Gastroesophageal sphincter (tissue), 4 donors: ENCODE data around the gene ALG1. TPM values are rescaled to one million over a fixed set of nuclear protein-coding genes. Genes with fewer than 3 reads are reported as not detected.
"Not testable (repeated sequence)": the region's sequence is repeated elsewhere in the genome, so short reads cannot be mapped to it uniquely, and the experiment has no call there.

Experiments used
- ATAC-seq: fragments of 150-250 bp; one replicate; pipeline ENCODE4 v1.9.1; 2016; ENCODE audit warnings: mild to moderate bottlenecking, moderate library complexity
- H3K27ac ChIP-seq, 4 donors: fragments of 200-600 bp; sonication (generic) in 3 of 4; 1 replicate in 3 of 4; 2 replicates in 1 of 4; pipeline ENCODE4 v1.5.1; 2016 to 2019
- H3K27me3 ChIP-seq: fragments of 200-600 bp; sonication (generic); one replicate; pipeline ENCODE4 v1.5.1; 2019
- H3K36me3 ChIP-seq, 2 donors: fragments of 200-600 bp; sonication (generic); one replicate each; pipeline ENCODE4 v1.5.1; 2019; ENCODE audit warnings: control low read depth in 1 of 2
- H3K4me1 ChIP-seq, 3 donors: fragments of 200-600 bp; sonication (generic); 1 replicate in 2 of 3; 2 replicates in 1 of 3; pipeline ENCODE4 v1.5.1; 2016 to 2019; ENCODE audit warnings: control low read depth in 2 of 3
- H3K4me3 ChIP-seq, 2 donors: fragments of 200-600 bp; sonication (generic); one replicate each; pipeline ENCODE4 v1.5.1; 2019; ENCODE audit warnings: mild to moderate bottlenecking in 1 of 2, moderate library complexity in 1 of 2
- H3K9me3 ChIP-seq, 3 donors: fragments of 200-600 bp; sonication (generic); one replicate each; pipeline ENCODE4 v1.5.1; 2017 to 2019; ENCODE audit warnings: control low read depth in 2 of 3
- POLR2A ChIP-seq, 2 donors: fragments of 450-650 bp; IDR thresholded peaks; one replicate each; pipeline ENCODE4 v1.6.1; 2017; ENCODE audit warnings: antibody characterized with exemption in 2 of 2, mild to moderate bottlenecking in 2 of 2, moderate library complexity in 1 of 2
- POLR2AphosphoS5 ChIP-seq: sonication (generic); formaldehyde crosslinking; IDR thresholded peaks from one replicate; pipeline ENCODE4 v1.6.1; 2017; ENCODE audit warnings: antibody characterized with exemption
- WGBS, 2 donors: methylation state at CpG; one replicate each; pipeline ENCODE4 v1.1.5; 2018; ENCODE audit warnings: low coverage in 1 of 2; 5-methylcytosine and 5-hydroxymethylcytosine counted together
- total RNA-seq, 4 donors: library from RNA; depleted of rRNA; stranded (reverse); fragments of >200 nt; gene quantifications; one replicate each; pipeline ENCODE4 v1.1.0, GENCODE V29; 2016

The ALG1 gene
- total RNA-seq, 4 donors from 2014 or later: 6.4 to 16.8 (median 12.9) TPM

GRCh38 chr16:5093081-5093480 is 21.4 kb downstream of the ALG1 start:
- not testable (repeated sequence) for H3K9me3 ChIP-seq, ATAC-seq, H3K4me3 ChIP-seq, H3K27ac ChIP-seq, H3K27me3 ChIP-seq
- Histone ChIP-seq H3K36me3 (peaks cover 0 to 28% of the 10 kb centered on the region in 2 donors), H3K4me1 (peaks cover 0 to 10% (median 0%) of the 10 kb centered on the region in 3 donors)
- 68% methylated on average over 4 of the region's 9 CpGs; no CpG with 5 or more reads in 1 of the 2 donors for WGBS, 2 donors

DNA sequence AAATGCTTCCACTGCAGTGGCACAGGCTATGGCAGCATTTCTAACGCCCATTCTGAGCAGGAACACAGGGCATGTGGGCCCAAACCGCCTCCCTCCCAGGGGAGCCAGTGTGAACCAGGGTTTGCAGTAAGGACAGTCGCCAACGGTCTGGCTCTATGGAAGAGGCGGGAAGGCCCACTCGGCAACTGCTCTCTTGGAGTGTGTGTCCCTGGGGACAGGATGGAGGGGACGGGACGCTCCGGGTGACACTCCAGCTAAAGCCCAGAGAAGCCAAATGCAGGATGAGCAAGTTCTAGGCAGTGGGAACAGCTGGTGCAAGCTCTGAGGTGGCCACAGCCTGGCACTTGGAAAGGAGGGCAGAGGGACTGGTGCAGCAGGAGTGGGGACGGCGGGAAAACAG is 22.1 kb downstream of the ALG1 start:
- 80 to 86% methylated on average over 2 of the region's 11 CpGs for WGBS, 2 donors
- ATAC-seq: not testable (repeated sequence)

GRCh38 chr16:5095145-5095830 is 23.6 kb downstream of the ALG1 start:
- H3K36me3 ChIP-seq, H3K4me3 ChIP-seq, H3K9me3 ChIP-seq, H3K27ac ChIP-seq, H3K27me3 ChIP-seq, ATAC-seq: not testable (repeated sequence)
- 71 to 100% methylated on average over 1 to 6 of the region's 11 CpGs for WGBS, 2 donors
- peaks cover 0 to 19% (median 0%) of the 10 kb centered on the region in 3 donors for H3K4me1 ChIP-seq

More for the DNA sequence above, 22.1 kb downstream of the ALG1 start:
- Histone ChIP-seq H3K36me3 (peaks cover 0 to 21% of the 10 kb centered on the region in 2 donors), H3K4me1 (peaks cover 0 to 12% (median 0%) of the 10 kb centered on the region in 3 donors)
- not testable (repeated sequence) for H3K9me3 ChIP-seq, H3K27me3 ChIP-seq, H3K4me3 ChIP-seq, H3K27ac ChIP-seq

DNA sequence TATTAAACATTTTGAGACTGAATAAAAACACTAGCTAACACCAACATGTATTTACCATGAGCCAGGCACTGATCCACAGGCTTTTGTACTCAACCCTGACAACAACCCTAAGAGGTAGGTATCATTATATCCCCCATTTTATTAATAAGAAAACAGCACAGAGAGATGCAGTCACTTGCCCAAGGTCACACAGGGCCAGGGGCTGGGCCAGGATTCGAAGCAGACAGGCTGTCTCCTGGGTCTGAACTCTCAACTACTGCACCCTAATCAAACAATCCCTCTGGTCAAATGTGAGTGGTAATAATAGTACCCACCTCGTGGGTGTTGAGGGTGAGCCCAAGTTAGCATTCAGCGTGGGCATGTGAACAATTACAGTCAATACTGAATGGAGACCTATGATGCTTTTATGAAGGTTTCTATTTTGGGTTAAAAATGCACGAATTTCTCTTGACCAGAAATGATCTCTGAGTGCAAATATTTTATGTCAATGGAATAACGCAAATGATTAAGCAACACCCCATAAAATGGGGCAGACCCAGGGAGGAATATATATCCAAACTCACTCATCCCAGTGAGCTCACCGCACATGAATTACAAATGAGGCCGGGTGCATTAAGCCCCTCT is 24.9 kb downstream of the ALG1 start:
- ATAC-seq, H3K36me3 ChIP-seq, H3K27me3 ChIP-seq, H3K9me3 ChIP-seq: not testable (repeated sequence)
- Histone ChIP-seq H3K4me1 (peaks cover 0 to 19% (median 0%) of the 10 kb centered on the region in 3 donors), H3K4me3 (peak overlapping the region in 1 of 2 donors; percentile 86), H3K27ac (peak overlapping the region in 3 of 4 donors; percentile 89 to 91 (median 89))
- 10 to 15% methylated on average over 6 of the region's 7 CpGs for WGBS, 2 donors

DNA sequence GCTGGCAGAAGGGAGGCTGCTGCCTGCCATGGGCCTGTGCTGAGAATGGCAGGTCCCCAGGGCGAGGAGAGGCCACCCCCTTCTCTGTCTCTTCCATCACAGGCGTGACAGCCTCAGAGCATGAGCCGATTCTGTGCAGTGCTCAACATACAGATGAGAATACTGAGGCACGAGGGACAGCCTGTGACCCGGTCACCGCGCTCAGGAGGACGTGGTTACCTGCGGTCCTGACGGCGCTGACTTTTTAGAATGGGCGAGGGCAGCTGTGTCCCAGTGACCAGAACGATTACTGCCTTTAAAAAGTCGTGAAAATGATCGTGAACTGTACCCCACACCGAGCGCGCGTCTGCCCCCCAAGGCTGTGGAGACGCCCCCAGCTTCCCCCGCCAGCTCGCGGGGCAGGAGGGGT is 25.4 kb downstream of the ALG1 start:
- ATAC-seq, H3K36me3 ChIP-seq, H3K9me3 ChIP-seq, H3K27me3 ChIP-seq: not testable (repeated sequence)
- WGBS, 2 donors: 0% methylated on average over 4 of the region's 23 CpGs; no CpG with 5 or more reads in 1 of the 2 donors
- Histone ChIP-seq H3K4me3 (peak overlapping the region; percentile 69 to 86), H3K4me1 (peaks cover 0 to 19% (median 0%) of the 10 kb centered on the region in 3 donors), H3K27ac (peak overlapping the region; percentile 16 to 91 (median 89))

- H3K36me3 ChIP-seq, H3K27me3 ChIP-seq, H3K9me3 ChIP-seq: not testable (repeated sequence)
- Histone ChIP-seq H3K4me1 (peaks cover 0 to 19% (median 0%) of the 10 kb centered on the region in 3 donors), H3K27ac (peak within 1 kb of the TSS; percentile 70 to 95 (median 90)), H3K4me3 (peak within 1 kb of the TSS; percentile 69 to 86)
- TF ChIP-seq POLR2AphosphoS5: peak; percentile 32
- WGBS, 2 donors: 0% methylated on average over 5 of the region's 67 CpGs; no CpG with 5 or more reads in 1 of the 2 donors
- peak; percentile 100 for ATAC-seq
These were observed 26.0 kb downstream of the ALG1 start, which contains the start of gene EEF2KMT for GRCh38 chr16:5097470-5098220. EEF2KMT (minus strand) TSS chr16:5097795; CDS start chr16:5097739, 56 bp downstream.

GRCh38 chr16:5098221-5099159 is 26.8 kb downstream of the ALG1 start:
- peak in 1 of 2 donors; percentile 27 for TF ChIP-seq POLR2A (IDR thresholded peaks at IDR 0.05)
- peak overlapping the region; percentile 70 to 95 (median 90) for H3K27ac ChIP-seq
- not testable (repeated sequence) for ATAC-seq, H3K9me3 ChIP-seq, H3K27me3 ChIP-seq, H3K36me3 ChIP-seq
- peak overlapping the region; percentile 67 to 86 for H3K4me3 ChIP-seq
- no CpG with 5 or more reads among the region's 67 CpGs for WGBS, 2 donors
- peaks cover 0 to 19% (median 0%) of the 10 kb centered on the region in 3 donors for H3K4me1 ChIP-seq

GRCh38 chr16:5099174-5099573 is 27.5 kb downstream of the ALG1 start:
- WGBS, 2 donors: 5 to 13% methylated on average over 2 of the region's 4 CpGs
- H3K4me1 ChIP-seq: peaks cover 0 to 19% (median 0%) of the 10 kb centered on the region in 3 donors
- H3K4me3 ChIP-seq: peak overlapping the region in 1 of 2 donors; percentile 86
- ATAC-seq, H3K27me3 ChIP-seq, H3K36me3 ChIP-seq, H3K9me3 ChIP-seq: not testable (repeated sequence)
- peak overlapping the region in 3 of 4 donors; percentile 89 to 95 (median 91) for H3K27ac ChIP-seq

GRCh38 chr16:5103296-5104032 is 31.8 kb downstream of the ALG1 start:
- not testable (repeated sequence) for H3K4me3 ChIP-seq, H3K27me3 ChIP-seq, H3K36me3 ChIP-seq, H3K4me1 ChIP-seq, ATAC-seq, H3K27ac ChIP-seq, H3K9me3 ChIP-seq
- WGBS, 2 donors: 80 to 88% methylated on average over 4 to 11 of the region's 12 CpGs

- H3K36me3 ChIP-seq, H3K9me3 ChIP-seq, H3K4me3 ChIP-seq, H3K27me3 ChIP-seq, H3K4me1 ChIP-seq, ATAC-seq, H3K27ac ChIP-seq: not testable (repeated sequence)
- 76 to 94% methylated on average over 3 to 5 of the region's 5 CpGs for WGBS, 2 donors
These were observed 33.4 kb downstream of the ALG1 start for GRCh38 chr16:5105039-5105438.
